Sigmoid colon (tissue), 7 donors: Measurements from ENCODE around the gene UNC93B1. TPM values are rescaled to one million over a fixed set of nuclear protein-coding genes. Genes with fewer than 3 reads are reported as not detected.

ENCODE experiments used
- DNase-seq: peaks from one replicate; pipeline ENCODE4 v3.0.0-alpha.2; 2019
- H3K27ac ChIP-seq, 4 donors: fragments of 200-600 bp; sonication (generic); one replicate each; pipeline ENCODE4 v1.5.1; 2016 to 2019; ENCODE audit warnings: mild to moderate bottlenecking in 1 of 4
- H3K27me3 ChIP-seq, 3 donors: fragments of 200-600 bp; sonication (generic); one replicate each; pipeline ENCODE4 v1.5.1; 2019; ENCODE audit warnings: mild to moderate bottlenecking in 1 of 3
- H3K36me3 ChIP-seq, 4 donors: fragments of 200-600 bp; sonication (generic); one replicate each; pipeline ENCODE4 v1.5.1; 2016 to 2019
- H3K4me1 ChIP-seq, 4 donors: fragments of 200-600 bp; sonication (generic); one replicate each; pipeline ENCODE4 v1.5.1; 2017 to 2019
- H3K4me3 ChIP-seq, 4 donors: fragments of 200-600 bp; sonication (generic); one replicate each; pipeline ENCODE4 v1.5.1; 2017 to 2019; ENCODE audit warnings: mild to moderate bottlenecking in 2 of 4, moderate library complexity in 1 of 4
- H3K9me3 ChIP-seq, 4 donors: fragments of 200-600 bp in 3 of 4; sonication (generic) in 3 of 4; one replicate each; pipeline versions ENCODE4 v1.5.1 to v1.6.1; 2013 to 2019
- CTCF ChIP-seq, 4 experiments: fragments of 450-650 bp in 3 of 4; fragments of 200-600 bp in 1 of 4; IDR thresholded peaks; one replicate each; pipeline ENCODE4 v1.5.1; 2016 to 2019; ENCODE audit warnings: antibody characterized with exemption in 4 of 4, mild to moderate bottlenecking in 3 of 4, moderate library complexity in 2 of 4
- EP300 ChIP-seq, 4 donors: sonication (generic); formaldehyde crosslinking; IDR thresholded peaks; one replicate each; pipeline ENCODE4 v1.6.1; 2017; ENCODE audit warnings: antibody characterized with exemption in 4 of 4
- POLR2A ChIP-seq, 2 donors: fragments of 450-650 bp; IDR thresholded peaks; one replicate each; pipeline ENCODE4 v1.6.1; 2016; ENCODE audit warnings: antibody characterized with exemption in 2 of 2, mild to moderate bottlenecking in 2 of 2, moderate library complexity in 2 of 2
- POLR2AphosphoS5 ChIP-seq, 4 donors: sonication (generic); formaldehyde crosslinking; IDR thresholded peaks; one replicate each; pipeline ENCODE4 v1.6.1; 2017; ENCODE audit warnings: antibody characterized with exemption in 4 of 4
- WGBS, 2 donors: extraction: QIAGEN DNeasy Blood & Tissue Kit; methylation state at CpG; one replicate each; pipeline ENCODE4 v1.1.7; 2013; 5-methylcytosine and 5-hydroxymethylcytosine counted together
- intact Hi-C: fragments of 100-400 bp; cut with DNase I; formaldehyde crosslinking; loops from one replicate; pipeline ENCODE4 v1.15.1; 2023
- polyA plus RNA-seq, 3 donors: library from polyadenylated mRNA; stranded (reverse); fragments of 200-250 nt; gene quantifications; one replicate each; pipeline ENCODE4 v1.2.3, GENCODE V29; 2013
- total RNA-seq, 4 donors: library from RNA; depleted of rRNA; stranded (reverse); fragments of >200 nt; gene quantifications; one replicate each; pipeline ENCODE4 v1.1.0, GENCODE V29; 2016
- donor health status: healthy with polysubstance abuse.
- donor health status: Bipolar disorder and iron deficiency.
- donor health status: healthy.

The UNC93B1 gene
- total RNA-seq: 10 to 100 TPM; 24.7 to 27.6 (median 25.6) TPM
- 10 to 100 TPM; 11.4 to 52.7 (median 11.6) TPM for polyA plus RNA-seq

GRCh38 chr11:68003846-68004550 is at the start of gene UNC93B1:
UNC93B1 (minus strand) TSS chr11:68004097; CDS start chr11:68004043, 54 bp downstream.
- Histone ChIP-seq H3K9me3 (no peaks in the 10 kb centered on the region), H3K36me3 (no peaks in the 10 kb centered on the region), H3K27ac (peak within 1 kb of the TSS; percentile 56 to 79 (median 76)), H3K27me3 (no peaks in the 10 kb centered on the region), H3K4me1 (peaks cover 0 to 18% (median 13%) of the 10 kb centered on the region in 4 donors), H3K4me3 (peak within 1 kb of the TSS; percentile 39 to 81 (median 68))
- intact Hi-C loops: loop anchor here (10.0 kb wide), 1 partner anchor 201 kb away; no protein-coding TSS in a partner anchor
- TF ChIP-seq POLR2AphosphoS5 (IDR thresholded peaks at IDR 0.05) (peak in 3 of 4 donors; percentile 49 to 65 (median 62)), POLR2A (IDR thresholded peaks at IDR 0.05) (no peak)
- DNase-seq: peak; percentile 94
- WGBS, 2 donors: 2 to 4% methylated on average over 64 of the region's 64 CpGs

- no peak for DNase-seq
- Histone ChIP-seq H3K4me3 (no peak overlapping the region), H3K27me3 (no peaks in the 10 kb centered on the region), H3K36me3 (peaks cover 13 to 57% (median 30%) of the 10 kb centered on the region in 4 donors), H3K27ac (no peak overlapping the region), H3K9me3 (no peaks in the 10 kb centered on the region), H3K4me1 (no peaks in the 10 kb centered on the region)
- 81 to 83% methylated on average over 9 of the region's 9 CpGs for WGBS, 2 donors
- TF ChIP-seq CTCF (IDR thresholded peaks at IDR 0.05) (no peak), POLR2AphosphoS5 (IDR thresholded peaks at IDR 0.05) (no peak), POLR2A (IDR thresholded peaks at IDR 0.05) (no peak), EP300 (IDR thresholded peaks at IDR 0.05) (no peak)
- intact Hi-C loops: no loop called here
Measured at GRCh38 chr11:68053117-68053516, 49.2 kb upstream of the UNC93B1 start.

- Histone ChIP-seq H3K4me1 (no peaks in the 10 kb centered on the region), H3K9me3 (no peaks in the 10 kb centered on the region), H3K36me3 (peaks cover 17 to 60% (median 30%) of the 10 kb centered on the region in 4 donors), H3K27me3 (no peaks in the 10 kb centered on the region), H3K27ac (no peak overlapping the region), H3K4me3 (no peak overlapping the region)
- 85 to 92% methylated on average over 15 of the region's 15 CpGs for WGBS, 2 donors
- intact Hi-C loops: no loop called here
- TF ChIP-seq EP300 (IDR thresholded peaks at IDR 0.05) (no peak), POLR2A (IDR thresholded peaks at IDR 0.05) (no peak), CTCF (IDR thresholded peaks at IDR 0.05) (no peak), POLR2AphosphoS5 (IDR thresholded peaks at IDR 0.05) (no peak)
- DNase-seq: no peak
Measured at GRCh38 chr11:68052137-68052873, 48.4 kb upstream of the UNC93B1 start.

- DNase-seq: peak; percentile 63
- Histone ChIP-seq H3K4me3 (no peak overlapping the region), H3K27ac (no peak overlapping the region), H3K4me1 (no peaks in the 10 kb centered on the region), H3K9me3 (no peaks in the 10 kb centered on the region), H3K27me3 (no peaks in the 10 kb centered on the region), H3K36me3 (peaks cover 17 to 61% (median 31%) of the 10 kb centered on the region in 4 donors)
- TF ChIP-seq CTCF (IDR thresholded peaks at IDR 0.05): no peak
- TF ChIP-seq POLR2A (IDR thresholded peaks at IDR 0.05): no peak
- TF ChIP-seq POLR2AphosphoS5 (IDR thresholded peaks at IDR 0.05): no peak
- no peak for TF ChIP-seq EP300 (IDR thresholded peaks at IDR 0.05)
- 82 to 85% methylated on average over 14 of the region's 14 CpGs for WGBS, 2 donors
- intact Hi-C loops: no loop called here
Measured at GRCh38 chr11:68051191-68052136, 47.6 kb upstream of the UNC93B1 start.
